ENCODE data around the gene PRPSAP1. TPM values are rescaled to one million over a fixed set of nuclear protein-coding genes. Genes with fewer than 3 reads are reported as not detected.
"Not testable (repeated sequence)": the region's sequence is repeated elsewhere in the genome, so short reads cannot be mapped to it uniquely, and the experiment has no call there.

PRPSAP1 gene
- total RNA-seq, 6 donors from 2014 or later, result 37.3 to 172 (median 59.2) TPM

DNA sequence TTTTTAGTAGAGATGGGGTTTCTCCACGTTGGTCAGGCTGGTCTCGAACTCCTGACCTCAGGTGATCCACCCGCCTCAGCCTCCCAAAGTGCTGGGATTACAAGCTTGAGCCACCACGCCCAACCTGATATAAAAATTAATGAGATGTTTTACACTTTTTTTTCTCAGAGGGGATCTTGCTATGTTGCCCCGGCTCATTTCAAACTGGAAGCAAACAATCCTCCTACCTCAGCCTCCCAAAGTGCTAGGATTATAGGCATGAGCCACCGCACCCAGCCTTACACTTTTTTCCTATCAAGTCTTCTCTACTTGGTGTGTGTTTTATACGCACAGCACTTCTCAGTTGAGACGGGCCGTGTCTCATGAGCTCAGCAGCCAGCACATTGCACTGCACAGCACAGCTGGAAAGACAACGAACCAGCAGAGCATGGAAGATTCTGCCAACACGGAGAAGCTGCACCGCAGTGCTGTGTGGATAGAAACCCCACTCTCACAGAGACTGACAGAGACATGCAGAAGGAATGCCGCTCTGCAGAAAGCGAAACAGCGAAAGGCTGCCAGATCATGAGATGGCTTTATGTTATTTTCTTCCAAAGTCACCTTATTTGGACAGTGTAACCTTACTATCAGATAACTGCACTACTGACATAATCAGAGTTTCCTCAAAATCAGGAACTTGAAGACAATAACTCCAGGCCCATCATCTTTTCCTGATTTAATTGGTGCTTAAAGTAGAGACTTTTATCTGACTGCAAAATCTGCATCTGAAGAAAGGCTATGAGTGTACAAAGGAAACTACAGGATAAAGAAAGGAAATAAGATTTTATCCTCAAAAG is 39.1 kb downstream of the PRPSAP1 start:
- Histone ChIP-seq H3K4me3 (peak overlapping the region in 1 of 4 donors; percentile 0), H3K27me3 (no peaks in the 10 kb centered on the region), H3K4me1 (peaks cover 0 to 14% (median 3%) of the 10 kb centered on the region in 4 donors), H3K9me3 (no peaks in the 10 kb centered on the region), H3K36me3 (peaks cover 12 to 63% (median 20%) of the 10 kb centered on the region in 4 donors), H3K27ac (peak overlapping the region in 3 of 4 donors; percentile 3 to 72 (median 39))
- no peak for ATAC-seq (ENCODE audit: low FRiP score in 2 of 2)
- TF ChIP-seq POLR2A (IDR thresholded peaks at IDR 0.05) (no peak), POLR2AphosphoS5 (IDR thresholded peaks at IDR 0.05) (peak in 1 of 2 donors; percentile 22), EP300 (IDR thresholded peaks at IDR 0.05) (peak in 1 of 4 donors; percentile 5), CTCF (IDR thresholded peaks at IDR 0.05) (no peak)
- DNase-seq, result no peak
- 78% methylated on average over 15 of the region's 15 CpGs for WGBS, 2 donors

- Histone ChIP-seq H3K27me3 (no peaks in the 10 kb centered on the region), H3K36me3 (peaks cover 12 to 65% (median 21%) of the 10 kb centered on the region in 4 donors), H3K9me3 (no peaks in the 10 kb centered on the region), H3K4me1 (peaks cover 0 to 14% (median 3%) of the 10 kb centered on the region in 4 donors), H3K4me3 (no peak overlapping the region), H3K27ac (peak overlapping the region in 2 of 4 donors; percentile 48 to 69)
- ATAC-seq (ENCODE audit: low FRiP score in 2 of 2), result no peak
- DNase-seq, result no peak
- WGBS, 2 donors, result 77 to 78% methylated on average over 9 of the region's 9 CpGs
- TF ChIP-seq POLR2AphosphoS5 (IDR thresholded peaks at IDR 0.05) (no peak), EP300 (IDR thresholded peaks at IDR 0.05) (no peak)
These were observed 41.0 kb downstream of the PRPSAP1 start for GRCh38 chr17:76312735-76313134.

GRCh38 chr17:76309461-76309860 is 44.3 kb downstream of the PRPSAP1 start:
- WGBS, 2 donors, result 80 to 87% methylated on average over 4 of the region's 4 CpGs
- H3K4me3 ChIP-seq, result no peak overlapping the region
- H3K9me3 ChIP-seq, result no peaks in the 10 kb centered on the region
- peaks cover 0 to 10% (median 2%) of the 10 kb centered on the region in 4 donors for H3K4me1 ChIP-seq
- DNase-seq (no peak), ATAC-seq (ENCODE audit: low FRiP score in 2 of 2) (no peak)
- H3K36me3 ChIP-seq, result peaks cover 12 to 60% (median 23%) of the 10 kb centered on the region in 4 donors
- TF ChIP-seq EP300 (IDR thresholded peaks at IDR 0.05) (no peak), POLR2A (IDR thresholded peaks at IDR 0.05) (no peak), POLR2AphosphoS5 (IDR thresholded peaks at IDR 0.05) (no peak), CTCF (IDR thresholded peaks at IDR 0.05) (no peak)
- no peaks in the 10 kb centered on the region for H3K27me3 ChIP-seq
- H3K27ac ChIP-seq, result no peak overlapping the region

- TF ChIP-seq EP300 (IDR thresholded peaks at IDR 0.05), result no peak
- Histone ChIP-seq H3K27ac (no peak within 1 kb of the TSS), H3K4me1 (peaks cover 0 to 2% (median 0%) of the 10 kb centered on the region in 4 donors), H3K4me3 (no peak within 1 kb of the TSS), H3K27me3 (no peaks in the 10 kb centered on the region), H3K36me3 (peaks cover 7 to 51% (median 17%) of the 10 kb centered on the region in 4 donors), H3K9me3 (no peaks in the 10 kb centered on the region)
- no peak for ATAC-seq (ENCODE audit: low FRiP score in 2 of 2)
- WGBS, 2 donors, result 96 to 97% methylated on average over 44 of the region's 44 CpGs
- DNase-seq, result no peak
These were observed 45.8 kb downstream of the PRPSAP1 start, which contains the start of gene QRICH2 for GRCh38 chr17:76307966-76308338. TSS of gene QRICH2 (minus strand) at chr17:76308276. CDS start at chr17:76307998, 278 bp downstream.

- Histone ChIP-seq H3K9me3 (no peaks in the 10 kb centered on the region), H3K36me3 (peaks cover 7 to 45% (median 14%) of the 10 kb centered on the region in 4 donors), H3K4me3 (no peak overlapping the region), H3K27ac (no peak overlapping the region), H3K4me1 (peaks cover 0 to 2% (median 0%) of the 10 kb centered on the region in 4 donors), H3K27me3 (no peaks in the 10 kb centered on the region)
- peak in 1 of 2 donors; percentile 38 for ATAC-seq (ENCODE audit: low FRiP score in 2 of 2)
- DNase-seq, result peak in 1 of 2 donors; percentile 82
- TF ChIP-seq POLR2A (IDR thresholded peaks at IDR 0.05) (no peak), EP300 (IDR thresholded peaks at IDR 0.05) (no peak), POLR2AphosphoS5 (IDR thresholded peaks at IDR 0.05) (no peak), CTCF (IDR thresholded peaks at IDR 0.05) (no peak)
- WGBS, 2 donors, result 97% methylated on average over 52 to 58 of the region's 58 CpGs
These were observed 46.3 kb downstream of the PRPSAP1 start for GRCh38 chr17:76307299-76307965.

- not testable (repeated sequence) for DNase-seq, H3K9me3 ChIP-seq
- WGBS, 2 donors, result 100% methylated on average over 1 to 3 of the region's 3 CpGs
These were observed 48.6 kb downstream of the PRPSAP1 start for GRCh38 chr17:76305135-76305454.

More at GRCh38 chr17:76305135-76305454, 48.6 kb downstream of the PRPSAP1 start:
- not testable (repeated sequence) for H3K27me3 ChIP-seq; H3K4me1 ChIP-seq; H3K27ac ChIP-seq; ATAC-seq (ENCODE audit: low FRiP score in 2 of 2); H3K4me3 ChIP-seq
- H3K36me3 ChIP-seq, result peaks cover 0 to 23% (median 5%) of the 10 kb centered on the region in 4 donors

Data from upper lobe of left lung (tissue), 6 donors.